Measurements from ENCODE around the gene TNNI2. TPM values are rescaled to one million over a fixed set of nuclear protein-coding genes. Genes with fewer than 3 reads are reported as not detected.

The TNNI2 gene
- total RNA-seq, 4 donors from 2014 or later: 4.2 TPM; not detected in 3

DNA sequence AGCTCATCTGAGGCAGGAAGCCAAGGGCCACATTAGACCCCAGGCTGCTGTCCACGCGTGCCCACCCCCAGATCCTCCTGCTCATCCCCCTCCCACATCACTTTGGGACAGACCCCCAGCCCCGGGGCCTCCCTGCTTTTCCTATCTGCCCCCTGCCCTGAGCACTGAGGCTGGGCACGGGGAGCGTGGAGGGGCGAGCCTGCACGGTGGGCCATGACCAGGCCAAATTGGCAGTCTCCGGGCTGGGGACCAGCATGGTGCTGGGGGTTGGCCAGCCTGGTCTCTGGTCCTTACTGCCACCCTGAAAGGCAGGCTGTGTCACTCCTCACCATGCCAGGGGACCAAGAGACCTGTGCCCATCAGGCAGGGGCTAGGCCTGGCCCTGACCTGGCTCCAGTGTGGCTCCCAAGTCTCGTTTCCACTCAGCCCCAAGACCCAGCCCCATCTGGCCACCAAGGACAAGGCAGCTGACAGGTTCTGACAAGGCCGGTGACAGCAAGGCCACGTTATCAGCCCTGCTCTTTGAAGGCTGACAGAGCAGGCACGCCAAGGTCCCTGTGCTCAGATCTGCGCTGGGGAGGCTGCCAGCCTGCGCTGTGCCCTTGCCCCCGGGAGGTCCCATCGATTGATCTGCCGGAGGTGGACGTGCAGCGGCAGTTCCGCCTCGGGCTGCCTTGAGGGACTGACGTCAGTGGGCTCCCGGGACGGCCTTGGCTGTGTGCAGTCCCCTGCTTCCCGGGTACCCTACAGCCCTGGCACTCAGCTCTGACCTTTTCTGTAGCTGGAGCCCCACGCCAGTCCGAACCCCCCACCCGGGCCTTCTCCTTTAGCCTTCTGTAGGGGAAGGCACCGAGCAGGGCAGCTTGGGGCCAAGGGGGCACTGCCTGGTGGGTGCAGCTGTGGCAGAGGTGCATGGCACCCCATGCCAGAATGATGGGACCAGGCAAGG lies 3.6 kb downstream of the TNNI2 start:
- TF ChIP-seq, protein P1, sequence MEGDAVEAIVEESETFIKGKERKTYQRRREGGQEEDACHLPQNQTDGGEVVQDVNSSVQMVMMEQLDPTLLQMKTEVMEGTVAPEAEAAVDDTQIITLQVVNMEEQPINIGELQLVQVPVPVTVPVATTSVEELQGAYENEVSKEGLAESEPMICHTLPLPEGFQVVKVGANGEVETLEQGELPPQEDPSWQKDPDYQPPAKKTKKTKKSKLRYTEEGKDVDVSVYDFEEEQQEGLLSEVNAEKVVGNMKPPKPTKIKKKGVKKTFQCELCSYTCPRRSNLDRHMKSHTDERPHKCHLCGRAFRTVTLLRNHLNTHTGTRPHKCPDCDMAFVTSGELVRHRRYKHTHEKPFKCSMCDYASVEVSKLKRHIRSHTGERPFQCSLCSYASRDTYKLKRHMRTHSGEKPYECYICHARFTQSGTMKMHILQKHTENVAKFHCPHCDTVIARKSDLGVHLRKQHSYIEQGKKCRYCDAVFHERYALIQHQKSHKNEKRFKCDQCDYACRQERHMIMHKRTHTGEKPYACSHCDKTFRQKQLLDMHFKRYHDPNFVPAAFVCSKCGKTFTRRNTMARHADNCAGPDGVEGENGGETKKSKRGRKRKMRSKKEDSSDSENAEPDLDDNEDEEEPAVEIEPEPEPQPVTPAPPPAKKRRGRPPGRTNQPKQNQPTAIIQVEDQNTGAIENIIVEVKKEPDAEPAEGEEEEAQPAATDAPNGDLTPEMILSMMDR (IDR thresholded peaks at IDR 0.05): no peak
- TF ChIP-seq POLR2A (IDR thresholded peaks at IDR 0.05; ENCODE audit: low read depth) (no peak), EP300 (IDR thresholded peaks at IDR 0.05) (no peak), POLR2AphosphoS5 (IDR thresholded peaks at IDR 0.05) (no peak)

DNA sequence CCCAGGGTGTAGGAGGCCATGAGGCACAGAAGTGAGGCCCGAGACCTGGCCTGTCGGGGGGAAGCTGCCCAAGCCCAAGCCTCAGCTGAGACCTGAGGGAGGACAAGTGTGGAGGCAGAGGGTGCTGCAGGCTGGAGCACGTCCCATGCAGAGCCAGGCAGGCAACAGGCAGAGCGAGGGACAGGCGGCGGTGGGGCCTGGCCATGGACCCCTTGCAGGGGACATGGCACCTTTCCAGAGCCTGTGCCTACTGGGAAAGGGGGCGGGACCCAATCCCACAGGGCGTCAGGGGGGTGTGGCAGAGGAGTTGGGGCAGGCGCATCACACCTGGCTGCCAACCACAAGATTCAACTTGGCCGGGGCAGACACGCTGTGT lies 4.3 kb downstream of the TNNI2 start:
- Histone ChIP-seq H3K9me3 (no peaks in the 10 kb centered on the region), H3K36me3 (no peaks in the 10 kb centered on the region), H3K27ac (replicated peaks in 1 of 4) (no peak overlapping the region), H3K4me3 (no peak overlapping the region), H3K4me1 (peaks cover 14 to 29% (median 23%) of the 10 kb centered on the region in 4 donors), H3K27me3 (no peaks in the 10 kb centered on the region)
- TF ChIP-seq, protein P1 (IDR thresholded peaks at IDR 0.05): no peak
- TF ChIP-seq POLR2A (IDR thresholded peaks at IDR 0.05; ENCODE audit: low read depth): no peak
- TF ChIP-seq POLR2AphosphoS5 (IDR thresholded peaks at IDR 0.05): no peak
- no peak for TF ChIP-seq EP300 (IDR thresholded peaks at IDR 0.05)
- whole genome bisulfite sequencing: 79% methylated on average over 10 of the region's 11 CpGs
- no peak for DNase-seq (ENCODE audit: extremely low spot score)
- intact Hi-C loops (cut with DNase I): loop anchor here (5.0 kb wide), 1 partner anchor 39 kb away; no protein-coding TSS in a partner anchor

More for the DNA sequence above, 3.6 kb downstream of the TNNI2 start:
- WGBS: 79% methylated on average over 13 of the region's 29 CpGs
- Histone ChIP-seq H3K4me3 (no peak overlapping the region), H3K27me3 (no peaks in the 10 kb centered on the region), H3K36me3 (no peaks in the 10 kb centered on the region), H3K9me3 (no peaks in the 10 kb centered on the region), H3K27ac (replicated peaks in 1 of 4) (no peak overlapping the region), H3K4me1 (peaks cover 20 to 36% (median 29%) of the 10 kb centered on the region in 4 donors)
- intact Hi-C loops (cut with DNase I): loop anchor here (5.0 kb wide), 1 partner anchor 40 kb away; no protein-coding TSS in a partner anchor
- no peak for DNase-seq (ENCODE audit: extremely low spot score)

DNA sequence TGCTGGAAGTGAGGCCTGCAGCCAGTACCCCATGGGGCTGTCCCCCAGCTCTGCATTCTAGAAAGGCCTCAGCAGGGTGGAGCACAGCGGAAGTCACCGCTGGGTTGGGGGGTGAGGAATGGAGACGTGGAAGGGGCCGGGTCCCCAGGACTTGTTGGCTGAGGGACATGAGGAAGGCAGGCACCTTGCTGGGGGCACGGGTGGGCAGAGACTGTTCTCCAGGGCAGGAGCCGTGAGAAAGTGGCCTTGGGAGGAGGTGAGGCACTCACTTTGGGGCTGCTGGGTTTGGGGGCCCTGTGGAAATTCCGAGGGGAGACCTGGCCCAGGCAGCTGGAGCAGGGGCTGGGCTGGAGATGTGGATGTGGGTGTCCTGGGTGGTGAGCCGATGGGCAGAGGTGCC lies 5.0 kb downstream of the TNNI2 start:
- DNase-seq (ENCODE audit: extremely low spot score): no peak
- Histone ChIP-seq H3K36me3 (no peaks in the 10 kb centered on the region), H3K9me3 (no peaks in the 10 kb centered on the region), H3K4me3 (no peak overlapping the region), H3K4me1 (peaks cover 13 to 26% (median 22%) of the 10 kb centered on the region in 4 donors), H3K27ac (replicated peaks in 1 of 4) (peak overlapping the region in 3 of 4 donors; percentile 11 to 53 (median 35)), H3K27me3 (no peaks in the 10 kb centered on the region)
- WGBS: 81% methylated on average over 8 of the region's 8 CpGs
- intact Hi-C loops (cut with DNase I): loop anchor here (5.0 kb wide), 1 partner anchor 39 kb away; no protein-coding TSS in a partner anchor
- TF ChIP-seq, protein P1 (IDR thresholded peaks at IDR 0.05): no peak
- TF ChIP-seq POLR2AphosphoS5 (IDR thresholded peaks at IDR 0.05) (no peak), POLR2A (IDR thresholded peaks at IDR 0.05; ENCODE audit: low read depth) (no peak), EP300 (IDR thresholded peaks at IDR 0.05) (no peak)

DNA sequence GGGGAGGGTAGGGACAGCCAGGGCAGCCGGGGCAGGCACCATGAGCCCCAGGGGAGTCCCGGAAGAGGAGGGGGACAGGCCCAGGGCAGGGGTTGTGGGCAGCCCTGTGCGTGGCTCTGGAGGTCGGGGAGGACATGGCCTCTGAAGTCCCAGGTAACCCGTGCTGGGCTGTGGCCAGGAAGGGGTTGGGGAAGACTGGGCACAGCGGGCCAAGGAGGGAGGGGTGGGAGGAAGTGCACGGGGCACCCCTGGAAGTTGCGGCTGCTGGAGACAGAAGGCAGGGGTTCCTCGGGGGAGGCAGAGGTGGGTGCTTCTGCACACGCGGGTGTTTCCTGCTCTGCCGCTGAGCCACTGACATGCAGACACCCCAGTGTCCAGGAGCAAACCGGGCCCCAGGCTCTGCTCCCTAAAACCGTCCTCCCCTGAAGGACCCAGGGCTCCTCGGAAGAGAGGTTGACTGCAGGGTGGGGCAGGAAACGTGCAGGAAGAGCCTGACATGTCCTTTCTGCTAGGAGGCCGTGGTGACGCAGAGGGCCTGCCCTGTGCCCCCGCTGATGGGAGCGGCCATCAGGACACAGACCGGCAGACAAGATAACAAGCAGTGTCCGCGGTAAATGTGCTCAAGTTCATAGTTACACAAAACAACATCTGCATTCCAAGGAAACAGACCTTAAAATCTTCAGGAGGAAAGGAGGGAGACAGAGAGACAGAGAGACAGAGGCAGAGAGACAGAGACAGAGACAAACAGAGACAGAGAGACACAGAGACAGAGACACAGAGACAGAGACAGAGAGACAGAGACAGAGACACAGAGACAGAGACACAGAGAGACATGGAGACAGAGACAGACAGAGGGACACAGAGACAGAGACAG lies 5.7 kb downstream of the TNNI2 start:
- DNase-seq (ENCODE audit: extremely low spot score): no peak
- H3K4me3 ChIP-seq: no peak overlapping the region
- no peaks in the 10 kb centered on the region for H3K9me3 ChIP-seq
- WGBS: 68% methylated on average over 17 of the region's 23 CpGs
- TF ChIP-seq POLR2AphosphoS5 (IDR thresholded peaks at IDR 0.05): no peak
- no peak for TF ChIP-seq EP300 (IDR thresholded peaks at IDR 0.05)
- no peak for TF ChIP-seq POLR2A (IDR thresholded peaks at IDR 0.05; ENCODE audit: low read depth)
- TF ChIP-seq, protein P1 (IDR thresholded peaks at IDR 0.05): no peak
- H3K27ac ChIP-seq (replicated peaks in 1 of 4): peak overlapping the region; percentile 2 to 53 (median 23)
- H3K4me1 ChIP-seq: peaks cover 13 to 26% (median 22%) of the 10 kb centered on the region in 4 donors
- H3K27me3 ChIP-seq: no peaks in the 10 kb centered on the region
- intact Hi-C loops (cut with DNase I): loop anchor here (5.0 kb wide), 1 partner anchor 38 kb away; no protein-coding TSS in a partner anchor
- H3K36me3 ChIP-seq: no peaks in the 10 kb centered on the region

Data from esophagus muscularis mucosa (tissue), 4 donors.